Measurements from ENCODE around the gene PTTG1IP2. TPM values are rescaled to one million over a fixed set of nuclear protein-coding genes. Genes with fewer than 3 reads are reported as not detected.

The PTTG1IP2 gene
- total and polyA plus RNA-seq, 10 of the 15 experiments (the other 5 are each of a cell fraction or from before 2014, with no cell fraction given), result not detected

- ChIA-PET RAD21 (ENCODE audit: unreplicated experiment) (no interaction called here), POLR2A (no interaction called here), SMC1A (ENCODE audit: uncharacterized antibody, unreplicated experiment) (interaction anchor here (0.5 to 0.8 kb wide), 2 partner anchors 16 to 256 kb away, joined by 3 to 5 read pairs; no protein-coding TSS in a partner anchor), CTCF (no interaction called here)
- Histone ChIP-seq H3K36me3 (ENCODE audit: control insufficient read depth in 2 of 2, insufficient read depth in 2 of 2, low read length in 1 of 2) (no peaks in the 10 kb centered on the region), H3K27me3 (replicated peaks in 1 of 2; ENCODE audit: control insufficient read depth in 2 of 2, insufficient read depth in 2 of 2, low read length in 1 of 2) (no peaks in the 10 kb centered on the region), H3K9me3 (replicated peaks; ENCODE audit: control insufficient read depth, insufficient read depth, low read length) (no peaks in the 10 kb centered on the region), H3K4me3 (no peak overlapping the region), H3K27ac (ENCODE audit: control insufficient read depth, insufficient read depth) (no peak overlapping the region), H3K4me1 (ENCODE audit: control insufficient read depth, insufficient read depth, low read length) (no peaks in the 10 kb centered on the region), H4K20me1 (ENCODE audit: control insufficient read depth, insufficient read depth) (no peaks in the 10 kb centered on the region), H3K9ac (ENCODE audit: control insufficient read depth, insufficient read depth, low read length) (no peak overlapping the region), H3K4me2 (ENCODE audit: control insufficient read depth, insufficient read depth) (no peak overlapping the region), H3K79me2 (ENCODE audit: control insufficient read depth, insufficient read depth, low read length) (no peaks in the 10 kb centered on the region), H2AFZ (ENCODE audit: control insufficient read depth, low read depth, low read length) (no peak overlapping the region)
- no peak for FAIRE-seq
- in situ Hi-C loops (cut with MboI), result no loop called here
- no peak for TF ChIP-seq KAT2A (conservative IDR thresholded peaks at IDR 0.05; ENCODE audit: control insufficient read depth, low read depth, low read length)
- no peak for TF ChIP-seq ZNF24 (IDR thresholded peaks at IDR 0.05)
- no peak for TF ChIP-seq POLR2A (IDR thresholded peaks at IDR 0.05; ENCODE audit: low read depth, low read length)
- no peak for TF ChIP-seq WRNIP1 (IDR thresholded peaks at IDR 0.05; ENCODE audit: borderline replicate concordance, low read depth, low read length)
- no peak for TF ChIP-seq ATF7 (IDR thresholded peaks at IDR 0.05; ENCODE audit: low read depth)
- no peak for TF ChIP-seq JUNB (IDR thresholded peaks at IDR 0.05)
- no peak for TF ChIP-seq RELB (IDR thresholded peaks at IDR 0.05; ENCODE audit: low read depth)
- TF ChIP-seq SIX5 (IDR thresholded peaks at IDR 0.05; ENCODE audit: low read depth, low read length, severe bottlenecking), result no peak
- intact Hi-C loops (cut with micrococcal nuclease; ENCODE audit: unreplicated experiment), result no loop called here
- no TSS peak for BruUV-seq (replicated peaks)
- no peak for ATAC-seq
- no peak for DNase-seq (ENCODE audit: low read depth, low spot score)
- WGBS (ENCODE audit: insufficient coverage, insufficient replicate concordance, low lambda C conversion rate, missing lambda C conversion rate), result 17% methylated on average over 2 of the region's 2 CpGs
Observed at GRCh38 chr7:90516257-90516656, 46.8 kb downstream of the PTTG1IP2 start.
